K562 (cell line): ENCODE data around the gene KISS1. TPM values are rescaled to one million over a fixed set of nuclear protein-coding genes. Genes with fewer than 3 reads are reported as not detected.

ENCODE experiments used
- ATF2 ChIP-seq: sonication (generic); formaldehyde crosslinking; IDR thresholded peaks from 2 replicates; pipeline ENCODE4 v1.8.1; 2022; ENCODE audit warnings: missing genetic modification reagents
- DACH1 ChIP-seq: fragments of 450-650 bp; IDR thresholded peaks from 2 replicates; pipeline ENCODE4 v1.6.1; 2018; ENCODE audit not compliant: partially characterized antibody
- DEAF1 ChIP-seq: fragments of 450-650 bp; formaldehyde crosslinking; IDR thresholded peaks from 2 replicates; pipeline ENCODE4 v1.4.0; 2020; ENCODE audit warnings: mild to moderate bottlenecking, moderate library complexity
- HEY1 ChIP-seq: fragments of 250-450 bp; sonication (Bioruptor Pico); IDR thresholded peaks from 2 replicates; pipeline ENCODE4 v1.5.0; 2020; ENCODE audit warnings: mild to moderate bottlenecking, moderate library complexity, borderline replicate concordance
- HMG20A ChIP-seq: fragments of 450-650 bp; formaldehyde crosslinking; conservative IDR thresholded peaks from 2 replicates; pipeline ENCODE4 v1.4.0; 2020; ENCODE audit warnings: mild to moderate bottlenecking, mixed read lengths
- KDM5B ChIP-seq: fragments of 200-600 bp; sonication (generic); IDR thresholded peaks from 2 replicates; pipeline ENCODE4 v1.6.1; 2012; ENCODE audit warnings: low read depth, mild to moderate bottlenecking, moderate library complexity, low read length, control low read depth, inconsistent platforms; ENCODE audit not compliant: insufficient replicate concordance
- MAFK ChIP-seq: IDR thresholded peaks from 2 replicates; pipeline ENCODE4 v1.6.1; 2011; ENCODE audit warnings: low read length, improper control_type of control experiment
- MTA3 ChIP-seq: fragments of 450-650 bp; formaldehyde crosslinking; IDR thresholded peaks from 2 replicates; pipeline ENCODE4 v1.6.1; 2017; ENCODE audit warnings: mild to moderate bottlenecking, borderline replicate concordance
- POLR2AphosphoS2 ChIP-seq: IDR thresholded peaks from 2 replicates; pipeline ENCODE4 v1.6.1; 2012; ENCODE audit warnings: low read length, improper control_type of control experiment
- RCOR1 ChIP-seq, 2 experiments: IDR thresholded peaks; 2 replicates each; pipeline ENCODE4 v1.6.1; 2012; ENCODE audit warnings: low read depth in 2 of 2, low read length in 2 of 2, borderline replicate concordance in 1 of 2, improper control_type of control experiment in 1 of 2
- SAP30 ChIP-seq: fragments of 200-600 bp; sonication (generic); IDR thresholded peaks from 2 replicates; pipeline ENCODE4 v1.6.1; 2012; ENCODE audit warnings: borderline replicate concordance, low read depth, mild to moderate bottlenecking, moderate library complexity, low read length, control low read depth, inconsistent platforms; ENCODE audit not compliant: insufficient read depth, poor library complexity, severe bottlenecking
- TFAP4 ChIP-seq: sonication (generic); formaldehyde crosslinking; IDR thresholded peaks from 2 replicates; pipeline ENCODE4 v1.8.0; 2022; ENCODE audit warnings: missing genetic modification reagents, mild to moderate bottlenecking, moderate library complexity, borderline replicate concordance
- TSC22D4 ChIP-seq: fragments of 450-650 bp; IDR thresholded peaks from 2 replicates; pipeline ENCODE4 v1.6.1; 2016; ENCODE audit warnings: missing genetic modification characterization, missing biosample characterization, control low read depth
- XRCC4 ChIP-seq: IDR thresholded peaks from one replicate; pipeline ENCODE4 v1.6.1; 2011; ENCODE audit not compliant: insufficient read depth, insufficient read length; ENCODE audit errors: extremely low read depth
- ZNF121 ChIP-seq: sonication (generic); formaldehyde crosslinking; conservative IDR thresholded peaks from 2 replicates; pipeline ENCODE4 v1.8.0; 2022; ENCODE audit warnings: missing genetic modification reagents
- ZNF277 ChIP-seq: fragments of 250-450 bp; sonication (Bioruptor Pico); IDR thresholded peaks from 2 replicates; pipeline ENCODE4 v1.8.0; 2022; ENCODE audit warnings: inconsistent platforms, mild to moderate bottlenecking, moderate library complexity, borderline replicate concordance
- ZNF3 ChIP-seq: fragments of 250-450 bp; sonication (Bioruptor Pico); IDR thresholded peaks from 2 replicates; pipeline ENCODE4 v1.5.0; 2021; ENCODE audit warnings: mild to moderate bottlenecking, moderate library complexity
- ZNF347 ChIP-seq: fragments of 450-650 bp; formaldehyde crosslinking; IDR thresholded peaks from 2 replicates; pipeline ENCODE4 v1.4.0; 2020; ENCODE audit warnings: low read depth, mild to moderate bottlenecking, moderate library complexity
- ZNF668 ChIP-seq: fragments of 250-450 bp; sonication (Bioruptor Pico); IDR thresholded peaks from 2 replicates; pipeline ENCODE4 v1.8.0; 2022; ENCODE audit warnings: mild to moderate bottlenecking, inconsistent platforms
- ZNF695 ChIP-seq: fragments of 450-650 bp; formaldehyde crosslinking; IDR thresholded peaks from 2 replicates; pipeline ENCODE4 v1.4.0; 2020; ENCODE audit warnings: mild to moderate bottlenecking, moderate library complexity
- ZNF76 ChIP-seq: fragments of 250-450 bp; sonication (Bioruptor Pico); IDR thresholded peaks from 2 replicates; pipeline ENCODE4 v1.4.0; 2020; ENCODE audit warnings: mild to moderate bottlenecking, moderate library complexity, borderline replicate concordance
- polyA plus RNA-seq, 8 experiments: library from polyadenylated mRNA; depleted of rRNA in 4 of 8; stranded (reverse) in 5 of 8; unstranded in 3 of 8; fragments of >200 nt; fragmentation: Nextera tagmentation in 2 of 8; fragmentation: Illumina TruSeq in 1 of 8; extraction: Ambion mirVana in 2 of 8; extraction: Trizol in 1 of 8; gene quantifications; 2 replicates each; pipeline versions ENCODE4 v1.2.1 to v1.2.3, GENCODE V29; 2011 to 2014; ENCODE audit warnings: inconsistent platforms in 1 of 8, missing spikeins in 1 of 8
- total RNA-seq, 7 experiments: library from RNA; depleted of rRNA in 6 of 7; stranded (reverse); fragments of >200 nt in 6 of 7; fragmentation: Illumina TruSeq in 2 of 7; extraction: Trizol in 2 of 7; gene quantifications; 2 replicates each; pipeline versions ENCODE4 v1.2.1 to v1.2.3, GENCODE V29; 2011 to 2021; ENCODE audit warnings: low replicate concordance in 1 of 7
- TF ChIP-seq, protein P1 (sequence below), 3 experiments: fragments of 200-800 bp in 1 of 3; sonication (Bioruptor generic) in 1 of 3; sonication (generic) in 1 of 3; formaldehyde crosslinking in 1 of 3; IDR thresholded peaks; 2 replicates each; pipeline versions ENCODE4 v1.6.1 to v1.8.0; 2016 to 2022; ENCODE audit warnings: mild to moderate bottlenecking in 2 of 3, missing compliant biosample characterization in 2 of 3, missing genetic modification characterization in 2 of 3, missing genetic modification reagents in 1 of 3

The KISS1 gene
- total and polyA plus RNA-seq, 9 of the 15 experiments (the other 6 are each of a cell fraction or from before 2014, with no cell fraction given) = 0.31 TPM; not detected in 8

DNA sequence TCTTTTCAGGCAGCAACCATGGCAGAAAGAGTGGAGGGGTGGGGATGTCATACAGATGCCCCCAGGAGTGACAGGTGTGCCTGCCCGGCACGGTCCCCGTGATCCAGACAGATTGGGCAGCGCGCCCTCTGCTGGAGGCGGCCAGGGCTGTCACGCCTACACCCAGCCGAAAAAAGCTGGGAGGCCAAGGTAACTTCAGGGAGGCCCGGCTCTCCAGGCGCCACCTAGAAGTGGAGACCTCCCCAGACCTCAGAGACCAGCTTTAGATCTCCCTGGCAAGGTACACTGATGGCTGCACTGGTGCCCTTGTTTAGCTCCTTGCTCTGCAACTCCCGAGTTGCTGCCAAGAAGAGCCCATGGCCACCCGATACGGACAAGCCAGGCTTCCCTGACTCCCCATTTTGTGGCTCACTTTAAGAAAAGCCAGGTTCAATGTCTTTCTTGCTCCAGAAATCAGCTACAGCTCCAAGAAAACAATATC is 10.9 kb upstream of the KISS1 start (continued):
- TF ChIP-seq ATF2 (CRISPR knock-in tag) (no peak), ZNF668 (CRISPR knock-in tag) (no peak), HEY1 (no peak), DEAF1 (CRISPR knock-in tag) (peak; percentile 54; the same call in 1 of the 2 replicates), MTA3 (no peak), DACH1 (no peak), SAP30 (no peak), KDM5B (no peak), TSC22D4 (tag) (no peak), ZNF277 (CRISPR knock-in tag) (no peak), ZNF347 (CRISPR knock-in tag) (no peak), XRCC4 (no peak), RCOR1 (IDR thresholded peaks at IDR 0.05; ENCODE audit: borderline replicate concordance in 1 of 2, low read depth in 2 of 2, low read length in 2 of 2) (0 out of 4 replicates have a peak, but pooled peaks of 1 of the 2 experiments have one; percentile 31), ZNF121 (CRISPR knock-in tag) (no peak), TFAP4 (CRISPR knock-in tag) (0 out of 2 replicates have a peak, but pooled peaks have one; percentile 17), ZNF3 (CRISPR knock-in tag) (no peak), ZNF76 (no peak), ZNF695 (no peak), HMG20A (no peak), MAFK (no peak), POLR2AphosphoS2 (no peak)
- TF ChIP-seq, protein P1, sequence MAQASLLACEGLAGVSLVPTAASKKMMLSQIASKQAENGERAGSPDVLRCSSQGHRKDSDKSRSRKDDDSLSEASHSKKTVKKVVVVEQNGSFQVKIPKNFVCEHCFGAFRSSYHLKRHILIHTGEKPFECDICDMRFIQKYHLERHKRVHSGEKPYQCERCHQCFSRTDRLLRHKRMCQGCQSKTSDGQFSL (CRISPR knock-in tag; IDR thresholded peaks at IDR 0.05) = no peak
- TF ChIP-seq, protein P1 (tag; IDR thresholded peaks at IDR 0.05) = no peak
